HepG2 (cell line): ENCODE results near the gene DZANK1.

Source experiments
- CENPX ChIP-seq: sonication (generic); formaldehyde crosslinking; IDR thresholded peaks from 2 replicates; pipeline ENCODE4 v1.9.0; 2021; ENCODE audit warnings: mild to moderate bottlenecking, missing genetic modification reagents, moderate library complexity
- CTCF ChIP-seq: sonication (generic); formaldehyde crosslinking; IDR thresholded peaks from 2 replicates; pipeline ENCODE4 v1.5.0; 2020; ENCODE audit warnings: mild to moderate bottlenecking, missing genetic modification reagents, moderate library complexity
- KLF6 ChIP-seq: IDR thresholded peaks from 2 replicates; pipeline ENCODE4 v1.8.0; 2016; ENCODE audit warnings: missing biosample characterization, missing genetic modification reagents
- MBNL3 ChIP-seq: fragments of 250-450 bp; sonication (Bioruptor Pico); conservative IDR thresholded peaks from 2 replicates; pipeline ENCODE4 v1.8.0; 2022; ENCODE audit warnings: mild to moderate bottlenecking, inconsistent platforms
- MED13 ChIP-seq: sonication (generic); formaldehyde crosslinking; IDR thresholded peaks from 2 replicates; pipeline ENCODE4 v1.5.0; 2020; ENCODE audit warnings: missing genetic modification reagents
- MIER3 ChIP-seq: IDR thresholded peaks from 2 replicates; pipeline ENCODE4 v1.6.1; 2016; ENCODE audit warnings: missing compliant biosample characterization, borderline replicate concordance
- NR0B2 ChIP-seq: sonication (generic); formaldehyde crosslinking; IDR thresholded peaks from 2 replicates; pipeline ENCODE4 v1.4.0; 2020; ENCODE audit warnings: mild to moderate bottlenecking, missing genetic modification reagents
- POLR2AphosphoS5 ChIP-seq: IDR thresholded peaks from 2 replicates; pipeline ENCODE4 v1.6.1; 2012; ENCODE audit warnings: low read depth, low read length
- REST ChIP-seq, 2 experiments: IDR thresholded peaks; 2 replicates each; pipeline ENCODE4 v1.6.1; 2011 to 2012; ENCODE audit warnings: low read length in 2 of 2, borderline replicate concordance in 1 of 2, low read depth in 1 of 2, mild to moderate bottlenecking in 1 of 2, moderate library complexity in 1 of 2
- TAF1 ChIP-seq: sonication (generic); formaldehyde crosslinking; IDR thresholded peaks from 2 replicates; pipeline ENCODE4 v1.4.0; 2020; ENCODE audit warnings: missing genetic modification reagents
- TBP ChIP-seq: sonication (generic); formaldehyde crosslinking; IDR thresholded peaks from 2 replicates; pipeline ENCODE4 v1.5.0; 2020; ENCODE audit warnings: missing genetic modification reagents
- ZFP36 ChIP-seq: fragments of 150-350 bp; IDR thresholded peaks from 2 replicates; pipeline ENCODE4 v1.6.1; 2018; ENCODE audit warnings: borderline replicate concordance, low read length, low read depth; ENCODE audit not compliant: partially characterized antibody
- ZNF446 ChIP-seq: sonication (generic); formaldehyde crosslinking; IDR thresholded peaks from 2 replicates; pipeline ENCODE4 v1.5.0; 2020; ENCODE audit warnings: mild to moderate bottlenecking, missing genetic modification reagents
- ZNF83 ChIP-seq: sonication (generic); formaldehyde crosslinking; IDR thresholded peaks from 2 replicates; pipeline ENCODE4 v1.4.0; 2020; ENCODE audit warnings: missing genetic modification reagents, mild to moderate bottlenecking, borderline replicate concordance

GRCh38 chr20:18416486-18416885 lies 50.3 kb downstream of the DZANK1 start:
- TF ChIP-seq TBP (CRISPR knock-in tag) (no peak), CTCF (no peak), KLF6 (CRISPR knock-in tag) (no peak), TAF1 (CRISPR knock-in tag) (no peak), MIER3 (CRISPR knock-in tag) (no peak), CENPX (CRISPR knock-in tag) (no peak), NR0B2 (CRISPR knock-in tag) (no peak), ZNF83 (CRISPR knock-in tag) (no peak), REST (IDR thresholded peaks at IDR 0.05; ENCODE audit: borderline replicate concordance in 1 of 2, low read depth in 1 of 2, low read length in 2 of 2) (no peak), ZFP36 (no peak), POLR2AphosphoS5 (no peak), MBNL3 (CRISPR knock-in tag) (no peak), ZNF446 (CRISPR knock-in tag) (no peak), MED13 (CRISPR knock-in tag) (no peak)
